Kidney epithelial cell (primary cell): Measurements from ENCODE around the gene PACS1. TPM values are rescaled to one million over a fixed set of nuclear protein-coding genes. Genes with fewer than 3 reads are reported as not detected.

Experiments used
- DNase-seq: peaks from one replicate; pipeline ENCODE4 v3.0.0-alpha.2; 2010; ENCODE audit warnings: low read depth
- H3K27me3 ChIP-seq: 2 replicates; pipeline ENCODE4 v1.6.0; 2011; ENCODE audit warnings: low read length; ENCODE audit not compliant: control insufficient read depth, insufficient read depth
- H3K36me3 ChIP-seq: 2 replicates; pipeline ENCODE4 v1.5.1; 2011; ENCODE audit warnings: low read length; ENCODE audit not compliant: control insufficient read depth, insufficient read depth
- H3K4me3 ChIP-seq: 2 replicates; pipeline ENCODE4 v1.5.1; 2011; ENCODE audit warnings: low read depth, mild to moderate bottlenecking, control low read depth, low read length
- CTCF ChIP-seq: IDR thresholded peaks from 2 replicates; pipeline ENCODE4 v1.5.1; 2011; ENCODE audit warnings: mild to moderate bottlenecking, moderate library complexity, low read length, control low read depth, inconsistent platforms; ENCODE audit not compliant: insufficient read depth, poor library complexity, severe bottlenecking
- total RNA-seq: library from RNA; depleted of rRNA; stranded (reverse); fragments of >200 nt; gene quantifications from 2 replicates; pipeline ENCODE4 v1.2.3, GENCODE V29; 2015

The PACS1 gene
- total RNA-seq, 1 donor from 2014 or later = 29.4 TPM

- Histone ChIP-seq H3K27me3 (no peaks in the 10 kb centered on the region), H3K4me3 (no peak overlapping the region), H3K36me3 (peaks cover 1% of the 10 kb centered on the region)
- DNase-seq = no peak
- no peak for TF ChIP-seq CTCF
These were observed 194.3 kb downstream of the PACS1 start for GRCh38 chr11:66264383-66264782.

GRCh38 chr11:66264914-66265313 is 194.8 kb downstream of the PACS1 start:
- peak; percentile 52 for TF ChIP-seq CTCF
- no peak for DNase-seq
- H3K4me3 ChIP-seq = no peak overlapping the region
- peaks cover 1% of the 10 kb centered on the region for H3K36me3 ChIP-seq
- H3K27me3 ChIP-seq = no peaks in the 10 kb centered on the region

GRCh38 chr11:66265531-66266377 is 195.7 kb downstream of the PACS1 start:
- no peak for TF ChIP-seq CTCF
- Histone ChIP-seq H3K36me3 (peaks cover 1% of the 10 kb centered on the region), H3K4me3 (no peak overlapping the region), H3K27me3 (no peaks in the 10 kb centered on the region)
- DNase-seq = no peak

- TF ChIP-seq CTCF = no peak
- H3K27me3 ChIP-seq = no peaks in the 10 kb centered on the region
- no peak for DNase-seq
- peaks cover 1% of the 10 kb centered on the region for H3K36me3 ChIP-seq
- H3K4me3 ChIP-seq = no peak overlapping the region
These were observed 196.4 kb downstream of the PACS1 start for GRCh38 chr11:66266378-66267038.

GRCh38 chr11:66267039-66267378 is 196.9 kb downstream of the PACS1 start:
- Histone ChIP-seq H3K4me3 (peak overlapping the region; percentile 37), H3K36me3 (peaks cover 5% of the 10 kb centered on the region), H3K27me3 (no peaks in the 10 kb centered on the region)
- DNase-seq = no peak
- no peak for TF ChIP-seq CTCF
